IMR-90 (cell line): ENCODE measurements around the gene ALKBH3. TPM values are rescaled to one million over a fixed set of nuclear protein-coding genes. Genes with fewer than 3 reads are reported as not detected.

Experiments used
- ATAC-seq: fragments of 200-7000 bp; cut with Tn5 transposase; 2 replicates; pipeline ENCODE4 v1.9.1; 2020; ENCODE audit warnings: low read depth, mild to moderate bottlenecking, moderate library complexity
- BruUV-seq: library from RNA; stranded (reverse); fragments of 400-500 nt; replicated peaks from 2 replicates; lab custom pipeline; 2021; lab: Mats Ljungman, UMichigan
- CTCF ChIA-PET: fragments of 300-600 bp; formaldehyde crosslinking; extraction: SDS; loops from one replicate; lab custom pipeline; 2021; ENCODE audit warnings: antibody characterized with exemption; lab: Yijun Ruan, JAX
- POLR2A ChIA-PET: fragments of 300-600 bp; sonication (Branson Sonifier 250); formaldehyde crosslinking; loops from one replicate; lab custom pipeline; 2022; ENCODE audit warnings: antibody characterized with exemption; ENCODE audit not compliant: unreplicated experiment; lab: Charles Lee
- DNase-seq: peaks from one replicate; pipeline ENCODE4 v3.0.0; 2013
- H2AFZ ChIP-seq: replicated peaks from 2 replicates; pipeline ENCODE3; 2013; ENCODE audit warnings: low read length, mild to moderate bottlenecking; ENCODE audit not compliant: poor library complexity
- H2AK5ac ChIP-seq: 2 replicates; pipeline ENCODE4 v1.6.1; 2013; ENCODE audit warnings: low read depth, low read length, inconsistent platforms
- H2AK9ac ChIP-seq: replicated peaks from 2 replicates; pipeline ENCODE3; 2013; ENCODE audit warnings: mild to moderate bottlenecking, low read depth, low read length, moderate library complexity; ENCODE audit not compliant: poor library complexity
- H2BK120ac ChIP-seq: 2 replicates; pipeline ENCODE4 v1.6.1; 2013; ENCODE audit warnings: low read depth, low read length, inconsistent platforms
- H2BK15ac ChIP-seq: 3 replicates; pipeline ENCODE4 v1.6.1; 2013; ENCODE audit warnings: low read depth, low read length, inconsistent platforms
- H2BK20ac ChIP-seq: 2 replicates; pipeline ENCODE4 v1.6.1; 2013; ENCODE audit warnings: low read depth, mild to moderate bottlenecking, inconsistent platforms, low read length, moderate library complexity
- H2BK5ac ChIP-seq: 2 replicates; pipeline ENCODE4 v1.6.1; 2013; ENCODE audit warnings: mild to moderate bottlenecking, low read depth, low read length, inconsistent platforms; ENCODE audit not compliant: poor library complexity, severe bottlenecking
- H3K14ac ChIP-seq: replicated peaks from 2 replicates; pipeline ENCODE4 v1.6.1; 2013; ENCODE audit warnings: low read depth, low read length, inconsistent platforms
- H3K18ac ChIP-seq: 2 replicates; pipeline ENCODE4 v1.6.1; 2013; ENCODE audit warnings: low read depth, low read length, control low read depth
- H3K23ac ChIP-seq: 2 replicates; pipeline ENCODE4 v1.6.1; 2013; ENCODE audit warnings: low read depth, low read length, inconsistent platforms
- H3K27ac ChIP-seq: 2 replicates; pipeline ENCODE4 v1.5.1; 2013; ENCODE audit warnings: mild to moderate bottlenecking, control low read depth, low read length; ENCODE audit not compliant: insufficient read depth
- H3K27me3 ChIP-seq: 2 replicates; pipeline ENCODE4 v1.6.1; 2013; ENCODE audit warnings: low read length; ENCODE audit not compliant: control insufficient read depth, insufficient read depth
- H3K36me3 ChIP-seq: 2 replicates; pipeline ENCODE4 v1.6.1; 2013; ENCODE audit warnings: low read length, mixed read lengths; ENCODE audit not compliant: control insufficient read depth, insufficient read depth
- H3K4ac ChIP-seq: 2 replicates; pipeline ENCODE4 v1.6.1; 2013; ENCODE audit warnings: low read depth, low read length, inconsistent platforms
- H3K4me1 ChIP-seq: 2 replicates; pipeline ENCODE4 v1.6.1; 2013; ENCODE audit warnings: low read length, mixed read lengths; ENCODE audit not compliant: control insufficient read depth, insufficient read depth
- H3K4me2 ChIP-seq: 2 replicates; pipeline ENCODE4 v1.6.1; 2013; ENCODE audit warnings: low read depth, mild to moderate bottlenecking, control low read depth, low read length, moderate library complexity
- H3K4me3 ChIP-seq: 2 replicates; pipeline ENCODE4 v1.5.1; 2013; ENCODE audit warnings: low read depth, mild to moderate bottlenecking, control low read depth, low read length, moderate library complexity; ENCODE audit not compliant: insufficient read depth
- H3K56ac ChIP-seq: 2 replicates; pipeline ENCODE4 v1.6.1; 2013; ENCODE audit warnings: low read length, inconsistent platforms; ENCODE audit not compliant: insufficient read depth; ENCODE audit errors: extremely low read depth
- H3K79me1 ChIP-seq, 2 experiments: 2 replicates each; pipeline ENCODE4 v1.6.1; 2013; ENCODE audit warnings: low read length in 2 of 2, inconsistent platforms in 1 of 2, low read depth in 1 of 2
- H3K9ac ChIP-seq: 2 replicates; pipeline ENCODE4 v1.6.1; 2013; ENCODE audit warnings: low read depth, low read length, control low read depth
- H3K9me1 ChIP-seq: 2 replicates; pipeline ENCODE4 v1.6.1; 2013; ENCODE audit warnings: low read length, inconsistent platforms; ENCODE audit not compliant: insufficient read depth
- H3K9me3 ChIP-seq: 2 replicates; pipeline ENCODE4 v1.6.1; 2013; ENCODE audit warnings: low read length; ENCODE audit not compliant: control insufficient read depth, insufficient read depth
- H4K20me1 ChIP-seq: 2 replicates; pipeline ENCODE4 v1.6.1; 2013; ENCODE audit warnings: low read length, inconsistent platforms; ENCODE audit not compliant: insufficient read depth
- H4K5ac ChIP-seq: 2 replicates; pipeline ENCODE4 v1.6.1; 2013; ENCODE audit warnings: mild to moderate bottlenecking, low read depth, low read length, control low read depth
- H4K8ac ChIP-seq, 2 experiments: 2 replicates each; pipeline ENCODE4 v1.6.1; 2013; ENCODE audit warnings: low read depth in 2 of 2, low read length in 2 of 2, control low read depth in 1 of 2, inconsistent platforms in 1 of 2
- H4K91ac ChIP-seq: 2 replicates; pipeline ENCODE4 v1.6.1; 2013; ENCODE audit warnings: low read depth, low read length, inconsistent platforms; ENCODE audit not compliant: insufficient read depth
- CEBPB ChIP-seq: IDR thresholded peaks from 2 replicates; pipeline ENCODE4 v1.6.1; 2012; ENCODE audit warnings: low read depth, low read length, improper control_type of control experiment
- CHD1 ChIP-seq: IDR thresholded peaks from 2 replicates; pipeline ENCODE4 v1.6.1; 2012; ENCODE audit warnings: low read depth, low read length, improper control_type of control experiment
- ELK1 ChIP-seq: fragments of 150-350 bp; IDR thresholded peaks from 2 replicates; pipeline ENCODE4 v1.6.1; 2016; ENCODE audit warnings: low read depth, mild to moderate bottlenecking, low read length, moderate library complexity, borderline replicate concordance
- FOS ChIP-seq: fragments of 150-350 bp; IDR thresholded peaks from 2 replicates; pipeline ENCODE4 v1.6.1; 2016; ENCODE audit warnings: low read depth, low read length
- MAFK ChIP-seq: IDR thresholded peaks from 2 replicates; pipeline ENCODE4 v1.6.1; 2012; ENCODE audit warnings: low read depth, low read length, improper control_type of control experiment
- MAZ ChIP-seq: IDR thresholded peaks from 2 replicates; pipeline ENCODE4 v1.6.1; 2012; ENCODE audit warnings: low read depth, mild to moderate bottlenecking, low read length, improper control_type of control experiment, moderate library complexity, borderline replicate concordance
- MXI1 ChIP-seq: IDR thresholded peaks from 2 replicates; pipeline ENCODE4 v1.6.1; 2012; ENCODE audit warnings: low read depth, mild to moderate bottlenecking, low read length, moderate library complexity, borderline replicate concordance
- NFE2L2 ChIP-seq: fragments of 150-350 bp; IDR thresholded peaks from 2 replicates; pipeline ENCODE4 v1.6.1; 2016; ENCODE audit warnings: low read depth, mild to moderate bottlenecking, low read length
- POLR2A ChIP-seq: IDR thresholded peaks from 2 replicates; pipeline ENCODE4 v1.6.1; 2012; ENCODE audit warnings: mild to moderate bottlenecking, low read depth, low read length
- RAD21 ChIP-seq: IDR thresholded peaks from 2 replicates; pipeline ENCODE4 v1.6.1; 2012; ENCODE audit warnings: low read length, improper control_type of control experiment
- RCOR1 ChIP-seq: IDR thresholded peaks from 2 replicates; pipeline ENCODE4 v1.6.1; 2012; ENCODE audit warnings: mild to moderate bottlenecking, low read length, improper control_type of control experiment; ENCODE audit not compliant: insufficient replicate concordance
- RFX5 ChIP-seq: IDR thresholded peaks from 2 replicates; pipeline ENCODE4 v1.8.0; 2012; ENCODE audit warnings: low read depth, mild to moderate bottlenecking, low read length, moderate library complexity
- SMC3 ChIP-seq: fragments of 150-350 bp; IDR thresholded peaks from 2 replicates; pipeline ENCODE4 v1.6.1; 2016; ENCODE audit warnings: low read depth, mild to moderate bottlenecking, antibody characterized with exemption, low read length, moderate library complexity
- WGBS, 2 experiments: methylation state at CpG; one replicate each; pipeline versions ENCODE4 v1.1.5 to v1.1.7; 2013; ENCODE audit warnings: missing lambda C conversion rate in 2 of 2; ENCODE audit not compliant: insufficient read length in 1 of 2; ENCODE audit errors: extremely low coverage in 2 of 2; 5-methylcytosine and 5-hydroxymethylcytosine counted together
- dilution Hi-C: fragments of 300-500 bp; cut with HindIII; formaldehyde crosslinking; loops from one replicate; pipeline ENCODE4 v1.14.3; 2018; ENCODE audit warnings: low sequenced_read_pairs; ENCODE audit not compliant: unreplicated experiment
- in situ Hi-C: fragments of 300-500 bp; cut with MboI; formaldehyde crosslinking; loops from 3 replicates; pipeline ENCODE4 v1.14.3; 2019; ENCODE audit warnings: low sequenced_read_pairs, inconsistent platforms, mixed read lengths
- intact Hi-C: fragments of 100-400 bp; cut with micrococcal nuclease; formaldehyde crosslinking; loops from 2 replicates; pipeline ENCODE4 v1.10.0; 2022
- polyA plus RNA-seq, 3 experiments: library from polyadenylated mRNA; depleted of rRNA; stranded (reverse); fragments of >200 nt; gene quantifications; 2 replicates each; pipeline ENCODE4 v1.2.3, GENCODE V29; 2012; ENCODE audit warnings: low replicate concordance in 1 of 3
- total RNA-seq: library from RNA; depleted of rRNA; stranded (reverse); fragments of >200 nt; gene quantifications from 2 replicates; pipeline ENCODE4 v1.2.3, GENCODE V29; 2012
- TF ChIP-seq, protein P1 (sequence below): fragments of 150-350 bp; IDR thresholded peaks from 2 replicates; pipeline ENCODE4 v1.6.1; 2017; ENCODE audit warnings: mild to moderate bottlenecking, antibody characterized with exemption, low read length, low read depth
- TF ChIP-seq, protein P2 (sequence below): conservative IDR thresholded peaks from 2 replicates; pipeline ENCODE4 v1.5.1; 2012; ENCODE audit warnings: mild to moderate bottlenecking, low read depth, low read length, improper control_type of control experiment

The ALKBH3 gene
- total and polyA plus RNA-seq, 2 of the 4 experiments (the other 2 are of a cell fraction) = 27.7 to 62.9 TPM

GRCh38 chr11:43927925-43928707, 47.5 kb downstream of the ALKBH3 start:
- H3K23ac ChIP-seq = no peak overlapping the region
- POLR2A ChIA-PET = no interaction called here
- in situ Hi-C loops = no loop called here
- WGBS, 2 experiments = 81% methylated on average over 7 of the region's 13 CpGs; no CpG with 5 or more reads in 1 of the 2 experiments
- no peak overlapping the region for H2BK15ac ChIP-seq
- peaks cover 8% of the 10 kb centered on the region; the same call in 1 of the 2 replicates for H3K27me3 ChIP-seq
- peaks cover 4% of the 10 kb centered on the region; the same call in 1 of the 2 replicates for H3K9me1 ChIP-seq
- CTCF ChIA-PET = interaction anchor here (1.6 kb wide), 1 partner anchor 17 kb away, joined by 3 read pairs; no protein-coding TSS in a partner anchor
- ATAC-seq = no peak
- no peaks in the 10 kb centered on the region for H3K9me3 ChIP-seq
- no peak overlapping the region for H2BK120ac ChIP-seq
- intact Hi-C loops = no loop called here
- H2AK9ac ChIP-seq = no peak overlapping the region
- H3K14ac ChIP-seq = no peak overlapping the region
- no TSS peak for BruUV-seq
- H2BK5ac ChIP-seq = no peak overlapping the region
- H2AFZ ChIP-seq = no peak overlapping the region
- H3K27ac ChIP-seq = no peak overlapping the region
- H4K8ac ChIP-seq = no peak overlapping the region
- no peaks in the 10 kb centered on the region for H3K36me3 ChIP-seq
- no peak overlapping the region for H3K4ac ChIP-seq
- dilution Hi-C loops = no loop called here
- no peak overlapping the region for H3K9ac ChIP-seq
- H3K4me1 ChIP-seq = peaks cover 26% of the 10 kb centered on the region
- no peak overlapping the region for H2BK20ac ChIP-seq
- H3K4me2 ChIP-seq = no peak overlapping the region
- no peak overlapping the region for H3K56ac ChIP-seq
- H3K79me1 ChIP-seq = no peaks in the 10 kb centered on the region
- no peak overlapping the region for H2AK5ac ChIP-seq
- peaks cover 8% of the 10 kb centered on the region for H4K20me1 ChIP-seq
- no peak overlapping the region for H3K4me3 ChIP-seq
- no peak for DNase-seq
- H4K5ac ChIP-seq = no peak overlapping the region
- no peak overlapping the region for H4K91ac ChIP-seq
- H3K18ac ChIP-seq = no peak overlapping the region
- TF ChIP-seq, protein P1, sequence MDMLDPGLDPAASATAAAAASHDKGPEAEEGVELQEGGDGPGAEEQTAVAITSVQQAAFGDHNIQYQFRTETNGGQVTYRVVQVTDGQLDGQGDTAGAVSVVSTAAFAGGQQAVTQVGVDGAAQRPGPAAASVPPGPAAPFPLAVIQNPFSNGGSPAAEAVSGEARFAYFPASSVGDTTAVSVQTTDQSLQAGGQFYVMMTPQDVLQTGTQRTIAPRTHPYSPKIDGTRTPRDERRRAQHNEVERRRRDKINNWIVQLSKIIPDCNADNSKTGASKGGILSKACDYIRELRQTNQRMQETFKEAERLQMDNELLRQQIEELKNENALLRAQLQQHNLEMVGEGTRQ = no peak
- TF ChIP-seq ELK1 = no peak
- TF ChIP-seq RFX5 = no peak
- no peak for TF ChIP-seq RAD21
- TF ChIP-seq, protein P2, sequence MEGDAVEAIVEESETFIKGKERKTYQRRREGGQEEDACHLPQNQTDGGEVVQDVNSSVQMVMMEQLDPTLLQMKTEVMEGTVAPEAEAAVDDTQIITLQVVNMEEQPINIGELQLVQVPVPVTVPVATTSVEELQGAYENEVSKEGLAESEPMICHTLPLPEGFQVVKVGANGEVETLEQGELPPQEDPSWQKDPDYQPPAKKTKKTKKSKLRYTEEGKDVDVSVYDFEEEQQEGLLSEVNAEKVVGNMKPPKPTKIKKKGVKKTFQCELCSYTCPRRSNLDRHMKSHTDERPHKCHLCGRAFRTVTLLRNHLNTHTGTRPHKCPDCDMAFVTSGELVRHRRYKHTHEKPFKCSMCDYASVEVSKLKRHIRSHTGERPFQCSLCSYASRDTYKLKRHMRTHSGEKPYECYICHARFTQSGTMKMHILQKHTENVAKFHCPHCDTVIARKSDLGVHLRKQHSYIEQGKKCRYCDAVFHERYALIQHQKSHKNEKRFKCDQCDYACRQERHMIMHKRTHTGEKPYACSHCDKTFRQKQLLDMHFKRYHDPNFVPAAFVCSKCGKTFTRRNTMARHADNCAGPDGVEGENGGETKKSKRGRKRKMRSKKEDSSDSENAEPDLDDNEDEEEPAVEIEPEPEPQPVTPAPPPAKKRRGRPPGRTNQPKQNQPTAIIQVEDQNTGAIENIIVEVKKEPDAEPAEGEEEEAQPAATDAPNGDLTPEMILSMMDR = no peak
- no peak for TF ChIP-seq FOS
- no peak for TF ChIP-seq SMC3
- no peak for TF ChIP-seq CHD1
- no peak for TF ChIP-seq MXI1
- TF ChIP-seq CEBPB = no peak
- TF ChIP-seq POLR2A = no peak
- TF ChIP-seq RCOR1 = no peak
- TF ChIP-seq NFE2L2 = no peak
- no peak for TF ChIP-seq MAFK
- TF ChIP-seq MAZ = no peak
